SW 1271 (cell line): ENCODE measurements around the gene PLEKHG1.

Experiments
- DNase-seq, 2 experiments: peaks; one replicate each; lab custom pipeline; 2025; lab: John Stamatoyannopoulos, UW

Gene PLEKHG1

DNA sequence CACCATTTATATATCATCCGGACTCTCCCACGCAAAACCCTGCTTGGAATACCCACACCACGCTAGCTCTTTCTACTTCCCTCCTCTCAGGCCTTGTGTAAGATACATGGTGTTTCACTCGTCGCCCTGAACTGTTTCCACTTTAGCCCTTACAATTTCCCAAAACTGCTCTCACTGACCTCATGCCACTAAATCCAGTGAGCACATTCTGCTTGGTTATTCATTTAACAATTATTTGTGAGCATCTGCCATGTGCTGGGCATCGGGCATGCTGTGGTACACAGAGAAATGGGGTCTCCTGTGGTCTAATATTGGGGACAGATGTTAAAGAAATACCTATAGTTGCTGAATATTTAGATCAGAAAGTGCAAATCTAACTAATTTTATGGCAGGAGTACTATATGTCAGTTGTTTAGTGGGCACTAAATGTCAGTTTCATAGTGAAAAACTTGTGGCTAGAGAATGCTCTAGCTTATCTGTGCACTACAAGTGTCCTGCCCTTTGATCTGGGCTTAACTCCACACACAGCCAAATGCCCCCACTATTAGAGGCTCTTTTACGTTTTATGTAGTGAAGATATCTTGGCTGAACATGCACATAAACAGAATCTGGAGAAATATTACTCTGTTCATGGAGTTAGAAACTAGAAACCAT is 41.0 kb downstream of the PLEKHG1 start:
- DNase-seq, result no peak

DNA sequence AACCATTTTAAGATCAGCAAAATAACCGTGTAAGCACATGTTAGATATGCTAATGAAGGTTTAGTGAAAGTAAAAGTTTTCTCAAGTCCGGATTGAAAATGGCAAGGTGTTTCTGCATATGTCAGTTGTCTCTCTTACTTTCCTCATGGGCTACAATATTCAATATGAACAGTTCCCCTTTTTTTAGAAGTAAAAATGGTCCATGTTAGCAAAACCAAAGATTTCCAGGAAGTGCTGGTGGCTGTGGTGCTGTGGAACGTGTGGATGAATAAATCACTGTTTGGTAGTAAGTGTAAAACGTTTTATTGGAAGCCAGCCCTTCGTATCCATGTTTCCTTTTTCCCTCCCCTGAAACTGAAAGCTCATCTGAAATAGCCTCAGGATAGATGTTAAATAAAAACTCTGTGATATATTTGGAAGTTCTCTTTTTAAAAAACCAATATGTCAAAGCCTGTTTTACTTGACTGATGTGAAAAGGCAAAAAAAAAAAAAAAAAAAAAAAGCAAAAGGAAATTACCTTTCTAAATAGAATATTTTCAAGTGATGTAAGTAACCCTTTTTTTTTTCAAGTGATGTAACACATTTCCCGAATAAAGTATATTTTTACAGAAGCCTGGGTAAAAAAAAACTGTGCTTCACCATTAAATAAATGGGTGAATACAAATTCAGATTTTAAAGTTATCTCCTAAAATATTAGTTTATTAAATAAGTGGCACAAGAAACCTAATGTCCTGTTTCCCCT is 41.9 kb downstream of the PLEKHG1 start:
- no peak for DNase-seq

DNA sequence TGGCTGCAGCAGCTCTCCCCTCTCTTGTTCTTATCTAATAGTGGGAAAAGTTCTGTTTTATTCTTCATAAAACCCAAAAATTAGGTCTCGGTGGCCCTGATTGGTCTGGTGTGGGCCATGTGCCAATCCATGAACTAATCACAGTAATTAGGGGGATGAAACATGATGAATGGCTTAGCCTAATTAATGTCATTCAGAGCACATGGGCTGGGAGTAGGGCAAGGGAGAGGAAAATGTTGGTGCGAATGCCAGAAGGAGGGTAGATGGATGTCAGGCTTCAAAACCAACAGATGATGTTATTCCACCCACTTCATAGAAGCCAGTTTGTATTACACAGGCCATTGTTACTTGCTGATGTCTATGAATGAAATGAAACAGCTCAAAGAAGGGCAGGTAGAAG is 46.5 kb downstream of the PLEKHG1 start:
- DNase-seq, result no peak

DNA sequence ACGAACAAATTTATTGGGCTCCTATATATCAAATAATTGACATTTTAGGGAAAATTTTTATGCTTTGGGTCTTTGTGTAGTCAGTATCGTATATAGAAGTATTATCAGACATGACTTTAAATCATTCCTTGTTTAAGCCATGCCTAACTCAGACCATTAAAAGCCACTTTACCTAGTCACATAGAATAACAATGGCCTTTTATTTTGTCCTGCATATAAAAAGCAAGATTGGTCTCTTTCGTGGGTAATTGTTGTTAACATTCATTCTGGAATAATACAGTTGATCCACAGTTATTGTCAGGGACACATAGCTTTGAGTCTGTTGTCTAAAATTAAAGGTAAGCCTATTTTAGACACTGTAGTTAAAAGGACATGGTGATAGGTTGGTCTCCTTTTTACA is 47.4 kb downstream of the PLEKHG1 start:
- no peak for DNase-seq
